GM19324 (cell line): ENCODE data around the gene CIB2.
A peak's percentile ranks its signal among the peaks of the same experiment; 100 is the strongest.

Experiments
- ATAC-seq: cut with Tn5 transposase; IDR thresholded peaks from one replicate; pipeline ENCODE4 v1.9.1; 2021; ENCODE audit warnings: mild to moderate bottlenecking, moderate library complexity; ENCODE audit not compliant: unreplicated experiment, low FRiP score

CIB2 gene

GRCh38 chr15:78070049-78070700 lies 61.1 kb downstream of the CIB2 start:
- no peak for ATAC-seq

GRCh38 chr15:78069462-78070029 lies 61.7 kb downstream of the CIB2 start:
- no peak for ATAC-seq

GRCh38 chr15:78069052-78069414 lies 62.2 kb downstream of the CIB2 start:
- no peak for ATAC-seq

GRCh38 chr15:78067328-78068228 lies 63.7 kb downstream of the CIB2 start:
- ATAC-seq = no peak

- ATAC-seq = peak; percentile 58
These were observed 65.0 kb downstream of the CIB2 start for GRCh38 chr15:78065973-78066946.

- ATAC-seq = no peak
These were observed 65.9 kb downstream of the CIB2 start for GRCh38 chr15:78065284-78065872.

- no peak for ATAC-seq
These were observed 66.7 kb downstream of the CIB2 start for GRCh38 chr15:78064544-78064943.

- ATAC-seq = no peak
These were observed 67.3 kb downstream of the CIB2 start for GRCh38 chr15:78063970-78064385.

- no peak for ATAC-seq
These were observed 68.0 kb downstream of the CIB2 start for GRCh38 chr15:78063217-78063616.

GRCh38 chr15:78061963-78062427 lies 69.2 kb downstream of the CIB2 start:
- no peak for ATAC-seq

- no peak for ATAC-seq
These were observed 71.0 kb downstream of the CIB2 start for GRCh38 chr15:78060232-78060631.

- no peak for ATAC-seq
These were observed 72.0 kb downstream of the CIB2 start for GRCh38 chr15:78059110-78059839.

GRCh38 chr15:78058401-78058935 lies 72.8 kb downstream of the CIB2 start:
- no peak for ATAC-seq

- no peak for ATAC-seq
These were observed 73.4 kb downstream of the CIB2 start for GRCh38 chr15:78057803-78058202.

- peak; percentile 53 for ATAC-seq
These were observed 74.5 kb downstream of the CIB2 start for GRCh38 chr15:78056714-78057269.

- ATAC-seq = no peak
These were observed 75.1 kb downstream of the CIB2 start for GRCh38 chr15:78055919-78056713.

- ATAC-seq = no peak
These were observed 76.3 kb downstream of the CIB2 start for GRCh38 chr15:78054966-78055365.
